Stimulated activated naive CD8-positive, alpha-beta T cell treated with anti-CD3 and anti-CD28 coated beads, Interleukin-15, Interleukin-2, amounts not matched to agents 100 ng/mL and 50 ng/mL, for 24 hours (primary cell): ENCODE results near the gene NHEJ1.

Source experiments
- H3K27ac Mint-ChIP-seq: one replicate; pipeline ENCODE4 v1.8.0; 2021; ENCODE audit warnings: mild to moderate bottlenecking, mixed read lengths
- H3K27me3 Mint-ChIP-seq: one replicate; pipeline ENCODE4 v1.8.0; 2021; ENCODE audit warnings: mixed read lengths
- H3K36me3 Mint-ChIP-seq: one replicate; pipeline ENCODE4 v1.8.0; 2021; ENCODE audit warnings: low read depth, mixed read lengths
- H3K4me1 Mint-ChIP-seq: one replicate; pipeline ENCODE4 v1.8.0; 2021; ENCODE audit warnings: low read depth, mixed read lengths
- H3K4me3 Mint-ChIP-seq: one replicate; pipeline ENCODE4 v1.8.0; 2021; ENCODE audit warnings: mild to moderate bottlenecking, mixed read lengths
- H3K9me3 Mint-ChIP-seq: one replicate; pipeline ENCODE4 v1.8.0; 2021; ENCODE audit warnings: mixed read lengths

Gene NHEJ1

GRCh38 chr2:219159771-219160185 lies 837 bp downstream of the NHEJ1 start:
- H3K27me3 Mint-ChIP-seq = no peaks in the 10 kb centered on the region
- H3K4me1 Mint-ChIP-seq = peaks cover 17% of the 10 kb centered on the region
- peaks cover 10% of the 10 kb centered on the region for H3K36me3 Mint-ChIP-seq
- peak overlapping the region; percentile 92 for H3K27ac Mint-ChIP-seq
- H3K9me3 Mint-ChIP-seq = no peaks in the 10 kb centered on the region
- H3K4me3 Mint-ChIP-seq = peak overlapping the region; percentile 86

GRCh38 chr2:219158586-219158985 lies 2.0 kb downstream of the NHEJ1 start:
- no peaks in the 10 kb centered on the region for H3K27me3 Mint-ChIP-seq
- no peak overlapping the region for H3K27ac Mint-ChIP-seq
- peaks cover 14% of the 10 kb centered on the region for H3K36me3 Mint-ChIP-seq
- no peak overlapping the region for H3K4me3 Mint-ChIP-seq
- peaks cover 17% of the 10 kb centered on the region for H3K4me1 Mint-ChIP-seq
- H3K9me3 Mint-ChIP-seq = no peaks in the 10 kb centered on the region

- Mint-ChIP-seq H3K4me1 (peaks cover 17% of the 10 kb centered on the region), H3K9me3 (no peaks in the 10 kb centered on the region), H3K27me3 (no peaks in the 10 kb centered on the region), H3K36me3 (peaks cover 19% of the 10 kb centered on the region), H3K4me3 (no peak overlapping the region), H3K27ac (no peak overlapping the region)
These were observed 2.6 kb downstream of the NHEJ1 start for GRCh38 chr2:219158025-219158424.

- H3K4me1 Mint-ChIP-seq = peaks cover 17% of the 10 kb centered on the region
- no peak overlapping the region for H3K4me3 Mint-ChIP-seq
- no peaks in the 10 kb centered on the region for H3K27me3 Mint-ChIP-seq
- no peak overlapping the region for H3K27ac Mint-ChIP-seq
- peaks cover 20% of the 10 kb centered on the region for H3K36me3 Mint-ChIP-seq
- H3K9me3 Mint-ChIP-seq = no peaks in the 10 kb centered on the region
These were observed 3.2 kb downstream of the NHEJ1 start for GRCh38 chr2:219157396-219157795.

- H3K4me3 Mint-ChIP-seq = no peak overlapping the region
- H3K27me3 Mint-ChIP-seq = no peaks in the 10 kb centered on the region
- H3K9me3 Mint-ChIP-seq = no peaks in the 10 kb centered on the region
- peaks cover 27% of the 10 kb centered on the region for H3K36me3 Mint-ChIP-seq
- no peak overlapping the region for H3K27ac Mint-ChIP-seq
- H3K4me1 Mint-ChIP-seq = peaks cover 7% of the 10 kb centered on the region
These were observed 5.5 kb downstream of the NHEJ1 start for GRCh38 chr2:219155054-219155644.

- H3K36me3 Mint-ChIP-seq = peaks cover 49% of the 10 kb centered on the region
These were observed 10.9 kb downstream of the NHEJ1 start for GRCh38 chr2:219149667-219150066.

GRCh38 chr2:219142329-219142728 lies 18.3 kb downstream of the NHEJ1 start:
- Mint-ChIP-seq H3K9me3 (no peaks in the 10 kb centered on the region), H3K4me3 (no peak overlapping the region), H3K36me3 (peaks cover 55% of the 10 kb centered on the region), H3K4me1 (no peaks in the 10 kb centered on the region), H3K27ac (no peak overlapping the region), H3K27me3 (no peaks in the 10 kb centered on the region)

More at GRCh38 chr2:219149667-219150066, 10.9 kb downstream of the NHEJ1 start:
- Mint-ChIP-seq H3K4me1 (no peaks in the 10 kb centered on the region), H3K27me3 (no peaks in the 10 kb centered on the region), H3K9me3 (no peaks in the 10 kb centered on the region), H3K27ac (no peak overlapping the region), H3K4me3 (no peak overlapping the region)

- Mint-ChIP-seq H3K9me3 (no peaks in the 10 kb centered on the region), H3K4me3 (no peak overlapping the region), H3K27me3 (no peaks in the 10 kb centered on the region), H3K4me1 (no peaks in the 10 kb centered on the region), H3K36me3 (peaks cover 47% of the 10 kb centered on the region), H3K27ac (no peak overlapping the region)
These were observed 19.9 kb downstream of the NHEJ1 start for GRCh38 chr2:219140722-219141121.

GRCh38 chr2:219133976-219134375 lies 26.6 kb downstream of the NHEJ1 start:
- Mint-ChIP-seq H3K9me3 (no peaks in the 10 kb centered on the region), H3K4me1 (no peaks in the 10 kb centered on the region), H3K27ac (no peak overlapping the region), H3K36me3 (peaks cover 9% of the 10 kb centered on the region), H3K4me3 (no peak overlapping the region), H3K27me3 (no peaks in the 10 kb centered on the region)

GRCh38 chr2:219131744-219132143 lies 28.9 kb downstream of the NHEJ1 start:
- Mint-ChIP-seq H3K36me3 (peaks cover 5% of the 10 kb centered on the region), H3K9me3 (no peaks in the 10 kb centered on the region), H3K27me3 (no peaks in the 10 kb centered on the region), H3K4me3 (no peak overlapping the region), H3K27ac (no peak overlapping the region), H3K4me1 (no peaks in the 10 kb centered on the region)

GRCh38 chr2:219131327-219131726 lies 29.3 kb downstream of the NHEJ1 start:
- H3K27ac Mint-ChIP-seq = no peak overlapping the region
- no peaks in the 10 kb centered on the region for H3K9me3 Mint-ChIP-seq
- no peak overlapping the region for H3K4me3 Mint-ChIP-seq
- H3K27me3 Mint-ChIP-seq = no peaks in the 10 kb centered on the region
- no peaks in the 10 kb centered on the region for H3K4me1 Mint-ChIP-seq
- H3K36me3 Mint-ChIP-seq = peaks cover 5% of the 10 kb centered on the region

- no peaks in the 10 kb centered on the region for H3K27me3 Mint-ChIP-seq
- H3K4me3 Mint-ChIP-seq = no peak overlapping the region
- no peaks in the 10 kb centered on the region for H3K9me3 Mint-ChIP-seq
- H3K36me3 Mint-ChIP-seq = peaks cover 9% of the 10 kb centered on the region
- H3K4me1 Mint-ChIP-seq = peaks cover 15% of the 10 kb centered on the region
- no peak overlapping the region for H3K27ac Mint-ChIP-seq
These were observed 31.0 kb downstream of the NHEJ1 start for GRCh38 chr2:219129589-219129988.

- Mint-ChIP-seq H3K4me1 (peaks cover 25% of the 10 kb centered on the region), H3K9me3 (no peaks in the 10 kb centered on the region), H3K27ac (no peak overlapping the region), H3K27me3 (no peaks in the 10 kb centered on the region), H3K4me3 (no peak overlapping the region), H3K36me3 (peaks cover 9% of the 10 kb centered on the region)
These were observed 32.2 kb downstream of the NHEJ1 start for GRCh38 chr2:219128396-219128795.

GRCh38 chr2:219127037-219127635 lies 33.5 kb downstream of the NHEJ1 start:
- Mint-ChIP-seq H3K9me3 (no peaks in the 10 kb centered on the region), H3K27me3 (no peaks in the 10 kb centered on the region), H3K36me3 (peaks cover 9% of the 10 kb centered on the region), H3K27ac (no peak overlapping the region), H3K4me3 (no peak overlapping the region), H3K4me1 (peaks cover 31% of the 10 kb centered on the region)

- Mint-ChIP-seq H3K27me3 (no peaks in the 10 kb centered on the region), H3K9me3 (no peaks in the 10 kb centered on the region)
These were observed 34.1 kb downstream of the NHEJ1 start for GRCh38 chr2:219126555-219126954.

GRCh38 chr2:219125886-219126270 lies 34.7 kb downstream of the NHEJ1 start:
- H3K9me3 Mint-ChIP-seq = no peaks in the 10 kb centered on the region
- no peak overlapping the region for H3K4me3 Mint-ChIP-seq
- no peak overlapping the region for H3K27ac Mint-ChIP-seq
- H3K4me1 Mint-ChIP-seq = peaks cover 31% of the 10 kb centered on the region
- peaks cover 9% of the 10 kb centered on the region for H3K36me3 Mint-ChIP-seq
- H3K27me3 Mint-ChIP-seq = no peaks in the 10 kb centered on the region

More at GRCh38 chr2:219126555-219126954, 34.1 kb downstream of the NHEJ1 start:
- Mint-ChIP-seq H3K4me1 (peaks cover 31% of the 10 kb centered on the region), H3K27ac (no peak overlapping the region), H3K4me3 (no peak overlapping the region), H3K36me3 (peaks cover 9% of the 10 kb centered on the region)
